DMS153 treated with DMSO at 0.1 percent for 48 hours (cell line): ENCODE data around the gene SAP25.
"Not testable (repeated sequence)": the region's sequence is repeated elsewhere in the genome, so short reads cannot be mapped to it uniquely, and the experiment has no call there.

ENCODE experiments used
- DNase-seq: peaks from one replicate; lab custom pipeline; 2025; ENCODE audit not compliant: unreplicated experiment; lab: John Stamatoyannopoulos, UW

The SAP25 gene

DNA sequence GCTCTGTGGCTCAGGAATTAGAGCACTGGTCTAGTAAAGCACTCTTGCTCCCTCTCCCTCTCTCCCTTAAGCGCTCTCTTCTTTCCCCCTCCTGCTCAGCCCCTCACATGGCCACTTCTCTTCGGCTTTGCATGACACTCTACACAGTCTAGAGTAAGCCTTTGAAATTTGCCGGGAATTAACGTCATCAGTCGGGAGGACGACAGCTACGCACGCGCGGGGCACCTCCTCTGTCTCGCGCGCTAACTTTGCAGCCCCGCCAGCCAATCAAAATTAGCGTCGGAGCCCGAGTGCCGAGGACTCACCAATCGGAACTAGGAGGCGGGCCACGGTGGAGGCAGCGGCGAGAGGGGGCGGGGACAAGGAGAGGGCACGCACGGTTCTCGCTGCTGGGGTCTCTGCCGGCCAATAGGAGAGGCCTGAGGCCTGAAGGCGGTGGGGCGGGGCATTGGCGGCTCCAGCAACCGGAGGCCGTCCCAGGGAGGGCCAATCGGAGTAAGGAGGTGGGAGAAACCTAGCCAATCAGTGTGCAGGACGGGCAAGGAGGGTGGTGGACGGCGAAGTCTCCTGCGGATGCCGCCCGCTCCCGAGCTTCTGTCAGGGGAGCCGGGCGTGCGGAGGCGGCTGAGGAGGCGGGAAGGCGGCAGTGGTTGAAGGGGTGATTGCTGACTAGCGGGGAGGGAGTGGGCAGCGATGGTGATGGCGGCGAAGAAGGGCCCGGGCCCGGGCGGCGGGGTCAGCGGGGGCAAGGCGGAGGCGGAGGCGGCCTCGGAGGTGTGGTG lies 34.9 kb downstream of the SAP25 start, which contains the start of gene AGFG2:
Gene AGFG2 (plus strand): TSS at position 550 of the 782 bp plus-strand sequence. CDS start 144 bp downstream, at position 694.
- peak; percentile 97 for DNase-seq

DNA sequence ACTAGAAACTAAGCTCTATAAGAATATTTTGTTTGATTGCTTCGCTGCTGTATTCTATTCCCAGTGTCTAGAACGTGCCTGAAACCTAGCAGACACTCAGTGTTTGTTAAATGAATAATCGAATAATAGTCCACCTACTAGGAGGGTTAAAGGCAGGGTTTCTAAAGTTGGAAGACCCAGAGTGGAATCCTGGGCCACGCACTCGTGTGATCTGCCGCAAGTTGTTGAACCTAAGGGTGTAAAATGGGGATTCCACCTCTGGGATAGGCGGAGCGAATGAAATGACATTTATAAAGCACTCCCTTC lies 35.4 kb downstream of the SAP25 start:
- no peak for DNase-seq

DNA sequence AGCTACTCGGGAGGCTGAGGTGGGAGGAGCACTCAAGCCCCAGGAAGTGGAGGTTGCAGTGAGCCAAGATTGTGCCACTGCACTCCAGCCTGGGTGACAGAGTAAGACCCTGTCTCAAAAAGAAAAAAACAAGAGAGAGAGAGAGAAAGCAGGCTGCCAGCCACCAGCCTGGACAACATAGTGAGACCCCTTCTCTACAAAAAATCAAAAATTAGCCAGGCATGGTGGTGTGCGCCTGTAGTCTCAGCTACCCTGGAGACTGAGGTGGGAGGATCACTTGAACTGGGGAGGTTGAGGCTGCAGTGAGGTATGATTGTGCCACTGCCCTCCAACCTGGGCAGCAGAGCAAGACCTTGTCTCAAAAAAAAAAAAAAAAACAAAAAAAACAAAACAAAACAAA lies 37.0 kb downstream of the SAP25 start:
- not testable (repeated sequence) for DNase-seq

DNA sequence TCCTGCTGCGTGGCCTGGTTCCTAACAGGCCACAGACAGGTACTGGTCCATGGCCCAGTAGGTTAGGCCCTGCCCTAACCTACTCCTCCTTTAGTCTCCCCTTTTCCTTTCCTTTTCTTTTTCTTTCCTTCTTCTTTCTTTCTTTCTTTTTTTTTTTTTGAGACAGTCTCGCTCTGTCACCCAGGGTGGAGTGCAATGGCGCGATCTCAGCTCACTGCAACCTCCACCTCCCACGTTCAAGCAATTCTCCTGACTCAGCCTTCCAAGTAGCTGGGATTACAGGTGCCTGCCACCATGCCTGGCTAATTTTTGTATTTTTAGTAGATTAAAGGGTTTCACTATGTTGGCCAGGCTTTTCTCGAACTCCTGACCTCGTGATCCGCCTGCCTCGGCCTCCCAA lies 37.7 kb downstream of the SAP25 start:
- not testable (repeated sequence) for DNase-seq

DNA sequence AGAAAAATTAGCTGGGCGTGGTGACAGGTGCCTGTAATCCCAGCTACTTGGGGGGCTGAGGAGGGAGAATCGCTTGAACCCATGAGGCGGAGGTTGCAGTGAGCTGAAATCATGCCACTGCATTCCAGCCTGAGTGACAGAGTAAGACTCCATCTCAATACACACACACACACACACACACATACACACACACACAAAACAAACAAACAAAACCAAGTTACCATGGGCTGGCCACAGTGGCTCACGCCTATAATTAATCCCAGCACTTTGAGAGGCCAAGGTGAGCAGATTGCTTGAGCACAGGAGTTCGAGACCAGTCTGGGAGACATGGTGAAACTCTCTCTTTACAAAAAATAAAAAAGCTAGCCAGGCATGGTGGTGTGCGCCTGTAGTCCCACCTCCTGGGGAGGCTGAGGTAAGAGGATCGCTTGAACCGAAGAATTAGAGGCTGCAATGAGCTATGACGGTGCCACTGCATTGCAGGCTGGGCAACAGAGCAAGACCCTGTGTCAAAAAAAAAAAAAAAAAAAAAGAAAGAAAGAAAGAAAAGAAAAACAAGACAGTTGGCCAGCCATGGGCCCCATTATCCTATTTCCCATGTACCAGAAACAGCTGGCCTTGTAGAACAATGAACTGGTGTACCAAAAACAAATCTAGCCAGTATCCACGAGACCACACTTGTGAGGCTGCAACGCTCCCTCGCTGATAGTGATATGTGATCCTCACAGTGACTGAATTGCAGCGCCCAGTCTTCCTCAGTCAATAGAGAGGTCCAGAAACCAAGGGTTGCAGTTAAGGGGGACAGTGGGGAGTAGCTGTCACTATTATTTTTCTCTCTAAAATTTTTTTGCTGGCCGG lies 41.3 kb downstream of the SAP25 start:
- DNase-seq: no peak

DNA sequence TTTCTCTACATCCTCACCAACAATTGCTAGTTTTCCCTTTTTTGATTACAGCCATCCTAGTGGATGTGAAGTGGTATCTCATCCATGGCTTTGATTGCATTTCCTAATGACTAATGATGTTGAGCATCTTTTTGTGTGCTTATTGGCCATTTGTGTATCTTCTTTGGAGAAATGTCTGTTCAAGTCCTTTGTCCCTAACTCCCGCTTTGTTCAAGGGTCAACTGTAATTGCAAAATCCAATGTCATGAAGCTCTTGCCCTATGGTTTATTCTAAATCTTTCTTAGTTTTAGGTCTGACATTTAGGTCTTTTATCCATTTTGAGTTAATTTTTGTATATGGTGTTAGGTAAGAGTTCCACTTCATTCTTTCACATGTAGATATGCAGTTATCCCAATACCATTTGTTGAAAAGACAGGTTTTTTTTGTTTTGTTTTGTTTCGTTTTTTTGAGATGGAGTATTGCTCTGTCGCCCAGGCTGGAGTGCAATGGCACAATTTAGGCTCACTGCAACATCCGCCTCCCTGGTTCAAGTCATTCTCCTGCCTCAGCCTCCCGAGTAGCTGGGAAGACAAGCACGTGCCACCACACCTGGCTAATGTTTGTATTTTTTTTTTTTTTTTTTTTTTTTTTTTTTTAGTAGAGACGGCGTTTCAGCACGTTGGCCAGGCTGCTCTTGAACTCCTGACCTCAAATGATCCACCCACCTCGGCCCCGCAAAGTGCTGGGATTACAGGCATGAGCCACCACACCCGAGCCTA lies 45.4 kb downstream of the SAP25 start:
- not testable (repeated sequence) for DNase-seq

DNA sequence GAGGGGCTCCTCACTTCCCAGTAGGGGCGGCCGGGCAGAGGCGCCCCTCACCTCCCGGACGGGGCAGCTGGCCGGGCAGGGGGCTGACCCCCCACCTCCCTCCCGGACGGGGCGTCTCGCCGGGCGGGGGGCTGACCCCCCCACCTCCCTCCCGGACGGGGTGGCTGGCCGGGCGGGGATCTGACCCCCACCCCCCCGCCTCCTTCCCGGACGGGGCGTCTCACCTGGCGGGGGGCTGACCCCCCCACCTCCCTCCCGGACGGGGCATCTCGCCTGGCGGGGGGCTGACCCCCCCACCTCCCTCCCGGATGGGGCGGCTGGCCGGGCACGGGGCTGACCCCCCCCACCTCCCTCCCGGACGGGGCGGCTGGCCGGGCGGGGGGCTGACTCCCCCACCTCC lies 50.5 kb downstream of the SAP25 start:
- DNase-seq: not testable (repeated sequence)
